GM06990 (cell line): ENCODE measurements around the gene UBE2A.
A peak's percentile ranks its signal among the peaks of the same experiment; 100 is the strongest.

Source experiments
- DNase-seq: peaks from one replicate; pipeline ENCODE4 v3.0.0-alpha.2; 2011; ENCODE audit not compliant: insufficient read length; ENCODE audit errors: extremely low read depth
- H3K27me3 ChIP-seq: replicated peaks from 2 replicates; pipeline ENCODE4 v1.6.0; 2011; ENCODE audit warnings: low read length; ENCODE audit not compliant: control insufficient read depth, insufficient read depth
- H3K36me3 ChIP-seq: 2 replicates; pipeline ENCODE4 v1.5.1; 2011; ENCODE audit warnings: low read length; ENCODE audit not compliant: control insufficient read depth, insufficient read depth
- H3K4me3 ChIP-seq: replicated peaks from 2 replicates; pipeline ENCODE4 v1.5.1; 2011; ENCODE audit warnings: low read depth, mild to moderate bottlenecking, control low read depth, low read length
- CTCF ChIP-seq: IDR thresholded peaks from 2 replicates; pipeline ENCODE4 v1.5.1; 2011; ENCODE audit warnings: low read length, control low read depth, mild to moderate bottlenecking, inconsistent platforms; ENCODE audit not compliant: insufficient read depth, poor library complexity, severe bottlenecking

Gene UBE2A

GRCh38 chrX:119549327-119550016 is 24.9 kb upstream of the UBE2A start:
- H3K36me3 ChIP-seq: no peaks in the 10 kb centered on the region
- no peaks in the 10 kb centered on the region for H3K27me3 ChIP-seq
- TF ChIP-seq CTCF: no peak
- no peak for DNase-seq
- peak overlapping the region; percentile 11; the same call in 1 of the 2 replicates for H3K4me3 ChIP-seq

GRCh38 chrX:119552508-119552907 is 21.9 kb upstream of the UBE2A start:
- TF ChIP-seq CTCF: no peak
- no peak overlapping the region for H3K4me3 ChIP-seq
- no peaks in the 10 kb centered on the region for H3K36me3 ChIP-seq
- no peak for DNase-seq
- no peaks in the 10 kb centered on the region for H3K27me3 ChIP-seq

GRCh38 chrX:119565107-119565663 is 9.2 kb upstream of the UBE2A start, which contains the start of gene STEEP1:
Gene STEEP1, minus strand, starts transcription at chrX:119565409. Its CDS starts 54 bp downstream, at chrX:119565355.
- Histone ChIP-seq H3K4me3 (peak within 1 kb of the TSS; percentile 78), H3K27me3 (no peaks in the 10 kb centered on the region), H3K36me3 (no peaks in the 10 kb centered on the region)
- TF ChIP-seq CTCF: no peak
- peak; percentile 69 for DNase-seq

- no peak overlapping the region for H3K4me3 ChIP-seq
- H3K27me3 ChIP-seq: no peaks in the 10 kb centered on the region
- no peak for TF ChIP-seq CTCF
- no peaks in the 10 kb centered on the region for H3K36me3 ChIP-seq
- DNase-seq: no peak
These were observed 4.0 kb upstream of the UBE2A start for GRCh38 chrX:119570351-119570835.

GRCh38 chrX:119573222-119573621 is 1.1 kb upstream of the UBE2A start:
- no peak for TF ChIP-seq CTCF
- Histone ChIP-seq H3K36me3 (no peaks in the 10 kb centered on the region), H3K27me3 (no peaks in the 10 kb centered on the region), H3K4me3 (no peak overlapping the region; the same call in none of the 2 replicates)
- no peak for DNase-seq
